IPS-15b (cell line): Measurements from ENCODE around the gene EOLA2.
"Not testable (repeated sequence)": the region's sequence is repeated elsewhere in the genome, so short reads cannot be mapped to it uniquely, and the experiment has no call there.

Experiments
- H3K27me3 ChIP-seq: one replicate; pipeline ENCODE4 v1.6.1; 2013; ENCODE audit warnings: low read length; ENCODE audit not compliant: control insufficient read depth, insufficient read depth
- H3K36me3 ChIP-seq: one replicate; pipeline ENCODE4 v1.6.1; 2013; ENCODE audit warnings: low read length; ENCODE audit not compliant: control insufficient read depth, insufficient read depth
- H3K4me1 ChIP-seq: one replicate; pipeline ENCODE4 v1.6.1; 2013; ENCODE audit warnings: mild to moderate bottlenecking, low read length; ENCODE audit not compliant: control insufficient read depth, insufficient read depth
- H3K4me3 ChIP-seq: one replicate; pipeline ENCODE4 v1.5.1; 2013; ENCODE audit warnings: low read depth, low read length
- H3K9ac ChIP-seq: one replicate; pipeline ENCODE4 v1.6.1; 2013; ENCODE audit warnings: low read depth, mild to moderate bottlenecking, low read length
- H3K9me3 ChIP-seq: one replicate; pipeline ENCODE4 v1.6.1; 2013; ENCODE audit warnings: mild to moderate bottlenecking, low read length; ENCODE audit not compliant: control insufficient read depth, insufficient read depth

Gene EOLA2

DNA sequence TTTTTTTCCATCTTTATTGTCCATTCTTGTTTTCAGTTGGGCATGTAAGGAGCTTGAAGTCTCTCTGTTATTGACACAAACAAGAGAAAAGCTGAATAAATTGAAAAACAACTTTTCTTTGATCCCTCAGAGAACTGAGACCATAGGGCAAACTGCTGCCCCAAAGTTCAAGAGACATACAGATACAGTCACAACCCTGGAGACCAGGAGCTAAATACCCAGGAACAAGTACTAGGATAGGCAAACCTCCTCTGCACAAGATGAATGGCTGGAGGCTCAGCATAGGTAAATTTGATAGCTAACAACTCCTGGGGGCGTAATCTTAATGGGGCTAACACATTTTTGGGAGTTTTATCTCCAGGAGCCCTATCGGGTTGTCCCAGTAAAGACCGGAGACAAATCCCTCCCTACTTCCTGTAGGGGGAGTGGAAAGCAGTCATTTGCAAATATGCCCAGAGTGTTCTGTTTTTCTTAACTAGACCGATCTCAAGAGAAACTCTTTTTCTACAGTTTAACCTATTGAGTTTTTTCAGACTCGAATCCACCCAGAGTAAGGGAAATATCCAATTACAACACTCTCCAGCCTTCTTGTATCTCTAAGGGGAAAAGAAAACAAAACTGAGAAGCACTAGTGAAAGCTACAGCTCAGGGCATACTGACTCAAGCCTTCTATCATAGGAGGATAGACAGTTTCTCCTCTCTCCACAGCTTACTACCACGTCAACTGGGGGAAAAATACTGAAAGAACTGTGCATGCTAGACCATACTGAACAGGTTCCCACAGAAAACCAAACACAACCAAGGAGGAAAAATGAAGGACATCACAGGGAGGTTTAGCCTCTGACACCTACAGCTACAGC is 34.2 kb downstream of the EOLA2 start:
- no peaks in the 10 kb centered on the region for H3K36me3 ChIP-seq
- H3K4me1 ChIP-seq = peaks cover 5% of the 10 kb centered on the region
- H3K27me3 ChIP-seq = no peaks in the 10 kb centered on the region
- no peak overlapping the region for H3K4me3 ChIP-seq
- H3K9me3 ChIP-seq = peaks cover 2% of the 10 kb centered on the region
- no peak overlapping the region for H3K9ac ChIP-seq

DNA sequence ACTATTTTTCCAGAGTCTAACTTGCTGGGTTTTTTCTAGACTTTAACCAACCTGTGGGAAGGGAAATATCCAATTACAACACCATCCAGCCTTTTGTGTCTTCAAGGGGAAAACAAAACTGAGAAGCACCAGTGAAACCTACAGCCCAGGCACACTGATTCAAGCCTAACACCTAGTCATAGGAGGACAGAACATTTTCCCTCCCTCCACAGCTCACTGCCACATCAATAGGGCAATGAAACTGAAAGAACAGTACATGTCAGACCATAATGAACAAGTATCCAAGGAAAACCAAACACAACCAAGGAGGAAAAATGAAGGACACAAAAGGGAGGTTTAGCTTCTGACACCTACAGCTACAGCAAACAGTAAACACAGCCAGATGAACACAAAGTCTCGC is 39.7 kb downstream of the EOLA2 start:
- Histone ChIP-seq H3K9ac (no peak overlapping the region), H3K9me3 (peaks cover 2% of the 10 kb centered on the region), H3K4me3 (no peak overlapping the region), H3K4me1 (no peaks in the 10 kb centered on the region), H3K36me3 (no peaks in the 10 kb centered on the region), H3K27me3 (no peaks in the 10 kb centered on the region)

DNA sequence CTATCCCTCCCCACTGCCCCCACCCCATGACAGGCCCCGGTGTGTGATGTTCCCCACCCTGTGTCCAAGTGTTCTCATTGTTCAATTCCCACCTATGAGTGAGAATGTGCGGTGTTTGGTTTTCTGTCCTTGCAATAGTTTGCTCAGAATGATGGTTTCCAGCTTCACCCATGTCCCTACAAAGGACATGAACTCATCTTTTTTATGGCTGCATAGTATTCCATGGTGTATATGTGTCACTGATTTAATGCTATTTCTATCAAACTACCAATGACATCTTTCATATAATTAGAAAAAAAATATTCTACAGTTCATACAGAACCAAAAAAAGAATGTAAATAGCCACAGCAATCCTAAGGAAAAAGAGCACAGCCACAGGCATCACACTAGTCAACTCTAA is 47.5 kb downstream of the EOLA2 start:
- not testable (repeated sequence) for H3K4me1 ChIP-seq, H3K9me3 ChIP-seq, H3K27me3 ChIP-seq, H3K4me3 ChIP-seq, H3K36me3 ChIP-seq, H3K9ac ChIP-seq
